K562 (cell line): ENCODE measurements around the gene TRAPPC2L. TPM values are rescaled to one million over a fixed set of nuclear protein-coding genes. Genes with fewer than 3 reads are reported as not detected.

Source experiments
- CBFB ChIP-seq: sonication (generic); formaldehyde crosslinking; IDR thresholded peaks from 2 replicates; pipeline ENCODE4 v1.4.0; 2020; ENCODE audit warnings: mild to moderate bottlenecking, missing genetic modification reagents
- CCAR2 ChIP-seq: fragments of 200-400 bp; formaldehyde crosslinking; IDR thresholded peaks from 2 replicates; pipeline ENCODE4 v1.6.1; 2017; ENCODE audit warnings: mild to moderate bottlenecking, low read depth, low read length
- KLF13 ChIP-seq: fragments of 450-650 bp; IDR thresholded peaks from 2 replicates; pipeline ENCODE4 v1.6.1; 2016; ENCODE audit warnings: missing genetic modification characterization, low read depth, mild to moderate bottlenecking, missing compliant biosample characterization, moderate library complexity, borderline replicate concordance
- MIER1 ChIP-seq: fragments of 450-650 bp; IDR thresholded peaks from 2 replicates; pipeline ENCODE4 v1.6.1; 2016; ENCODE audit warnings: antibody characterized with exemption, mild to moderate bottlenecking, low read depth
- MXI1 ChIP-seq: IDR thresholded peaks from 2 replicates; pipeline ENCODE4 v1.6.1; 2011; ENCODE audit warnings: low read depth, mild to moderate bottlenecking, improper control_type of control experiment, low read length
- POLR2H ChIP-seq: IDR thresholded peaks from 2 replicates; pipeline ENCODE4 v1.6.1; 2016; ENCODE audit warnings: missing genetic modification characterization, low read depth, mild to moderate bottlenecking, control low read depth, missing compliant biosample characterization, moderate library complexity
- ZNF3 ChIP-seq: fragments of 250-450 bp; sonication (Bioruptor Pico); IDR thresholded peaks from 2 replicates; pipeline ENCODE4 v1.5.0; 2021; ENCODE audit warnings: mild to moderate bottlenecking, moderate library complexity
- polyA plus RNA-seq, 8 experiments: library from polyadenylated mRNA; depleted of rRNA in 4 of 8; stranded (reverse) in 5 of 8; unstranded in 3 of 8; fragments of >200 nt; fragmentation: Nextera tagmentation in 2 of 8; fragmentation: Illumina TruSeq in 1 of 8; extraction: Ambion mirVana in 2 of 8; extraction: Trizol in 1 of 8; gene quantifications; 2 replicates each; pipeline versions ENCODE4 v1.2.1 to v1.2.3, GENCODE V29; 2011 to 2014; ENCODE audit warnings: inconsistent platforms in 1 of 8, missing spikeins in 1 of 8
- total RNA-seq, 7 experiments: library from RNA; depleted of rRNA in 6 of 7; stranded (reverse); fragments of >200 nt in 6 of 7; fragmentation: Illumina TruSeq in 2 of 7; extraction: Trizol in 2 of 7; gene quantifications; 2 replicates each; pipeline versions ENCODE4 v1.2.1 to v1.2.3, GENCODE V29; 2011 to 2021; ENCODE audit warnings: low replicate concordance in 1 of 7
- TF ChIP-seq, protein P1 (sequence below): fragments of 150-350 bp; conservative IDR thresholded peaks from 2 replicates; pipeline ENCODE4 v1.6.1; 2014; ENCODE audit warnings: low read length
- TF ChIP-seq, protein P2 (sequence below): fragments of 250-450 bp; sonication (Bioruptor Pico); IDR thresholded peaks from 2 replicates; pipeline ENCODE4 v1.8.0; 2021; ENCODE audit warnings: borderline replicate concordance, mild to moderate bottlenecking, moderate library complexity; ENCODE audit not compliant: poor library complexity, severe bottlenecking
- TF ChIP-seq, protein P3 (sequence below): sonication (generic); formaldehyde crosslinking; IDR thresholded peaks from 2 replicates; pipeline ENCODE4 v1.8.1; 2023; ENCODE audit warnings: mild to moderate bottlenecking, missing genetic modification reagents, moderate library complexity
- TF ChIP-seq, protein P4 (sequence below), 2 experiments: fragments of 250-450 bp in 1 of 2; fragments of 450-650 bp in 1 of 2; sonication (Bioruptor Pico) in 1 of 2; IDR thresholded peaks; 2 replicates each; pipeline versions ENCODE4 v1.6.1 to v1.8.0; 2016 to 2021; ENCODE audit warnings: mild to moderate bottlenecking in 2 of 2, moderate library complexity in 2 of 2, missing compliant biosample characterization in 1 of 2, missing genetic modification characterization in 1 of 2
- TF ChIP-seq, protein P5 (sequence below): sonication (generic); formaldehyde crosslinking; IDR thresholded peaks from 2 replicates; pipeline ENCODE4 v1.8.0; 2022; ENCODE audit warnings: mild to moderate bottlenecking, low read depth, missing genetic modification reagents

TRAPPC2L gene
- total and polyA plus RNA-seq, 9 of the 15 experiments (the other 6 are each of a cell fraction or from before 2014, with no cell fraction given): 60.4 to 398 (median 97.5) TPM

DNA sequence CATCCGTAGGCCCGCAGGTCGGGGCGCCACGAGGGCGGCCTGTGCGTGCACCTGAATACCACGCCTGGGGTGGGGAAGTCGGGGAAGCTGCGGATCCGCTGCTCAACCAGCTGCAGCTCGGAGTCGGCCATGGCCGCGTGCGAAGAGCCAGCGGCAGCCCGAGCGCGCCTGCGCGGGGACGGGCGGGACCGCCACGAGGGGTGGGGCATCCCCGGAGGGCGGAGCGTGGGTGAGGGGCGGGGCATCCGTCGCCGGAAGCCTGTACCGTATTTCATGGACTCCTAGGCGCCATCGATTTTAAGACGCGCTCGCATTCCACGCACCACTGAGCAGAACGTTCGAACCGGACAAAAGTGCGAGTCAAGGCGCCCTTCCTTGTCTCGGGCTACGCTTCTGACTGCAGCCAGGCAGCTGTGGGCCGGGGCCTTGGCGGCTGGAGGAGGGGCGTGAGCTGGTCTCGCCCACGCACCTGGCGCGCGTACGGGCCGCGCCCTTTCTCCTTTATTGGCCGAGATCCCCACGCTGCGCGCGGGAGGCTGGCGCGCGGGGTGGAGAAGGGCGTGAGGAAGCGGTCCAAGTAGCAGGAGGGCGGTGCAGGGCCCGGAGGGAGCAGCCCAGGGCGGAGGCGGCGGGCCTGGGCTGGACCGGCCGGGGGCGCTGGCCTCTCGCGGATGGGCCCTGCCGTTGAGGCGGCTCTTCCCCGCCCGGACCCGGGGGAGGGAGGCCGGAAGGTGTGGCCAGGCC, 45.0 kb upstream of the TRAPPC2L start, which contains the start of gene APRT (continued):
- TF ChIP-seq KLF13 (tag) (peak; percentile 87), ZNF3 (CRISPR knock-in tag) (no peak), CBFB (CRISPR knock-in tag) (peak; percentile 33; the same call in 1 of the 2 replicates), POLR2H (peak; percentile 71), MXI1 (peak; percentile 71; the same call in 1 of the 2 replicates), CCAR2 (no peak), MIER1 (no peak)
- TF ChIP-seq, protein P1, sequence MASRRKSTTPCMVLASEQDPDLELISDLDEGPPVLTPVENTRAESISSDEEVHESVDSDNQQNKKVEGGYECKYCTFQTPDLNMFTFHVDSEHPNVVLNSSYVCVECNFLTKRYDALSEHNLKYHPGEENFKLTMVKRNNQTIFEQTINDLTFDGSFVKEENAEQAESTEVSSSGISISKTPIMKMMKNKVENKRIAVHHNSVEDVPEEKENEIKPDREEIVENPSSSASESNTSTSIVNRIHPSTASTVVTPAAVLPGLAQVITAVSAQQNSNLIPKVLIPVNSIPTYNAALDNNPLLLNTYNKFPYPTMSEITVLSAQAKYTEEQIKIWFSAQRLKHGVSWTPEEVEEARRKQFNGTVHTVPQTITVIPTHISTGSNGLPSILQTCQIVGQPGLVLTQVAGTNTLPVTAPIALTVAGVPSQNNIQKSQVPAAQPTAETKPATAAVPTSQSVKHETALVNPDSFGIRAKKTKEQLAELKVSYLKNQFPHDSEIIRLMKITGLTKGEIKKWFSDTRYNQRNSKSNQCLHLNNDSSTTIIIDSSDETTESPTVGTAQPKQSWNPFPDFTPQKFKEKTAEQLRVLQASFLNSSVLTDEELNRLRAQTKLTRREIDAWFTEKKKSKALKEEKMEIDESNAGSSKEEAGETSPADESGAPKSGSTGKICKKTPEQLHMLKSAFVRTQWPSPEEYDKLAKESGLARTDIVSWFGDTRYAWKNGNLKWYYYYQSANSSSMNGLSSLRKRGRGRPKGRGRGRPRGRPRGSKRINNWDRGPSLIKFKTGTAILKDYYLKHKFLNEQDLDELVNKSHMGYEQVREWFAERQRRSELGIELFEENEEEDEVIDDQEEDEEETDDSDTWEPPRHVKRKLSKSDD: no peak
- TF ChIP-seq, protein P2, sequence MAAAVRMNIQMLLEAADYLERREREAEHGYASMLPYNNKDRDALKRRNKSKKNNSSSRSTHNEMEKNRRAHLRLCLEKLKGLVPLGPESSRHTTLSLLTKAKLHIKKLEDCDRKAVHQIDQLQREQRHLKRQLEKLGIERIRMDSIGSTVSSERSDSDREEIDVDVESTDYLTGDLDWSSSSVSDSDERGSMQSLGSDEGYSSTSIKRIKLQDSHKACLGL: no peak
- TF ChIP-seq, protein P3, sequence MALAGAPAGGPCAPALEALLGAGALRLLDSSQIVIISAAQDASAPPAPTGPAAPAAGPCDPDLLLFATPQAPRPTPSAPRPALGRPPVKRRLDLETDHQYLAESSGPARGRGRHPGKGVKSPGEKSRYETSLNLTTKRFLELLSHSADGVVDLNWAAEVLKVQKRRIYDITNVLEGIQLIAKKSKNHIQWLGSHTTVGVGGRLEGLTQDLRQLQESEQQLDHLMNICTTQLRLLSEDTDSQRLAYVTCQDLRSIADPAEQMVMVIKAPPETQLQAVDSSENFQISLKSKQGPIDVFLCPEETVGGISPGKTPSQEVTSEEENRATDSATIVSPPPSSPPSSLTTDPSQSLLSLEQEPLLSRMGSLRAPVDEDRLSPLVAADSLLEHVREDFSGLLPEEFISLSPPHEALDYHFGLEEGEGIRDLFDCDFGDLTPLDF (CRISPR knock-in tag): peak; percentile 61
- TF ChIP-seq, protein P4, sequence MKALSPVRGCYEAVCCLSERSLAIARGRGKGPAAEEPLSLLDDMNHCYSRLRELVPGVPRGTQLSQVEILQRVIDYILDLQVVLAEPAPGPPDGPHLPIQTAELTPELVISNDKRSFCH (CRISPR knock-in tag; IDR thresholded peaks at IDR 0.05): no peak
- TF ChIP-seq, protein P4 (tag; IDR thresholded peaks at IDR 0.05): peak; percentile 61; the same call in 1 of the 2 replicates
- TF ChIP-seq, protein P5, sequence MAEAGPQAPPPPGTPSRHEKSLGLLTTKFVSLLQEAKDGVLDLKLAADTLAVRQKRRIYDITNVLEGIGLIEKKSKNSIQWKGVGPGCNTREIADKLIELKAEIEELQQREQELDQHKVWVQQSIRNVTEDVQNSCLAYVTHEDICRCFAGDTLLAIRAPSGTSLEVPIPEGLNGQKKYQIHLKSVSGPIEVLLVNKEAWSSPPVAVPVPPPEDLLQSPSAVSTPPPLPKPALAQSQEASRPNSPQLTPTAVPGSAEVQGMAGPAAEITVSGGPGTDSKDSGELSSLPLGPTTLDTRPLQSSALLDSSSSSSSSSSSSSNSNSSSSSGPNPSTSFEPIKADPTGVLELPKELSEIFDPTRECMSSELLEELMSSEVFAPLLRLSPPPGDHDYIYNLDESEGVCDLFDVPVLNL: 0 out of 2 replicates have a peak, but pooled peaks have one; percentile 7
